ENCODE measurements around the gene NSUN2. TPM values are rescaled to one million over a fixed set of nuclear protein-coding genes. Genes with fewer than 3 reads are reported as not detected.

Gene NSUN2
- total RNA-seq (2021): 148 and 155 TPM in 2 replicates
- Bru-seq, nascent RNA: percentile 99 among the genes with signal in this experiment
- percentile 98 among the genes with signal in this experiment for BruChase-seq, experiment 1, labeled RNA remaining after a 2-hour chase
- percentile 98 among the genes with signal in this experiment for BruChase-seq, experiment 2, labeled RNA remaining after a 6-hour chase
- long read RNA-seq, transcript NSUN2-206 (18 exons, 2,619 nt): minor isoform, 8 of 262 reads
- long read RNA-seq, transcript NSUN2-201 (19 exons, 3,303 nt): major isoform, 192 of 262 reads
- long read RNA-seq, partial matches to known transcripts: 21 of 262 reads
- long read RNA-seq, other reads (novel, unspliced or antisense): 39 of 262 reads

GRCh38 chr5:6632888-6633468, at the start of gene NSUN2, which contains the start of gene SRD5A1:
TSS of gene NSUN2 (minus strand) at chr5:6633044. CDS start at chr5:6632979, 65 bp downstream.
TSS of gene SRD5A1 (plus strand) at chr5:6633440. CDS start at chr5:6633577, 137 bp downstream.
- Histone ChIP-seq H3K36me3 (ENCODE audit: low read depth) (peaks cover 37% of the 10 kb centered on the region), H2AFZ (peak within 1 kb of the TSS; percentile 99), H3K4me2 (peak within 1 kb of the TSS; percentile 76), H3K4me1 (replicated peaks; ENCODE audit: insufficient read depth) (peaks cover 22% of the 10 kb centered on the region), H3F3A (ENCODE audit: insufficient read depth, low read depth) (no peaks in the 10 kb centered on the region; the same call in 1 of the 2 replicates), H3K27me3 (ENCODE audit: insufficient read depth, low read depth) (no peaks in the 10 kb centered on the region), H3K9me3 (ENCODE audit: insufficient read depth, low read depth) (no peaks in the 10 kb centered on the region), H3K79me2 (ENCODE audit: low read depth) (peaks cover 83% of the 10 kb centered on the region), H3K4me3 (peak within 1 kb of the TSS; percentile 72), H4K20me1 (ENCODE audit: insufficient read depth) (peaks cover 48% of the 10 kb centered on the region), H3K9me2 (ENCODE audit: insufficient read depth) (no peaks in the 10 kb centered on the region), H3K27ac (peak within 1 kb of the TSS; percentile 83)
- DNase-seq: peak; percentile 79 to 99
- intact Hi-C loops (cut with micrococcal nuclease; ENCODE audit: unreplicated experiment): loop anchor here (1.0 to 10.0 kb wide), 7 partner anchors 79 to 1488 kb away; partner anchors contain the start of genes ADAMTS16, FASTKD3, ICE1 and MED10
- CTCF ChIA-PET: interaction anchor here (0.6 kb wide), 1 partner anchor 11 kb away, joined by 3 read pairs; no protein-coding TSS in a partner anchor
- no peak for TF ChIP-seq CTCF (conservative IDR thresholded peaks at IDR 0.05)
- no peak for TF ChIP-seq EZH2 (IDR thresholded peaks at IDR 0.05; ENCODE audit: low read depth)
- POLR2A ChIA-PET (ENCODE audit: unreplicated experiment): interaction anchor here (0.6 to 1.0 kb wide), 4 partner anchors 39 to 1236 kb away, joined by 3 to 9 read pairs (median 5); partner anchors contain the start of genes FASTKD3, MTRR and TENT4A
- BruUV-seq (replicated peaks): no TSS peak

- Histone ChIP-seq H3K36me3 (ENCODE audit: low read depth) (no peaks in the 10 kb centered on the region), H2AFZ (no peak overlapping the region), H3K27ac (no peak overlapping the region), H3F3A (ENCODE audit: insufficient read depth, low read depth) (no peaks in the 10 kb centered on the region), H4K20me1 (ENCODE audit: insufficient read depth) (no peaks in the 10 kb centered on the region; the same call in 1 of the 2 replicates), H3K9me2 (ENCODE audit: insufficient read depth) (no peaks in the 10 kb centered on the region), H3K79me2 (ENCODE audit: low read depth) (no peaks in the 10 kb centered on the region), H3K27me3 (ENCODE audit: insufficient read depth, low read depth) (peaks cover 43% of the 10 kb centered on the region), H3K4me3 (no peak overlapping the region), H3K9me3 (ENCODE audit: insufficient read depth, low read depth) (no peaks in the 10 kb centered on the region), H3K4me2 (no peak overlapping the region), H3K4me1 (replicated peaks; ENCODE audit: insufficient read depth) (no peaks in the 10 kb centered on the region)
- ChIA-PET CTCF (no interaction called here), POLR2A (ENCODE audit: unreplicated experiment) (no interaction called here)
- no peak for DNase-seq
- TF ChIP-seq EZH2 (IDR thresholded peaks at IDR 0.05; ENCODE audit: low read depth): no peak
- TF ChIP-seq CTCF (conservative IDR thresholded peaks at IDR 0.05): no peak
- BruUV-seq (replicated peaks): no TSS peak
- intact Hi-C loops (cut with micrococcal nuclease; ENCODE audit: unreplicated experiment): no loop called here
Measured at GRCh38 chr5:6682239-6682638, 49.4 kb upstream of the NSUN2 start.

- H2AFZ ChIP-seq: no peak overlapping the region
- no peaks in the 10 kb centered on the region for H3K4me1 ChIP-seq (replicated peaks; ENCODE audit: insufficient read depth)
- no peaks in the 10 kb centered on the region for H3F3A ChIP-seq (ENCODE audit: insufficient read depth, low read depth)
Measured at GRCh38 chr5:6681682-6682081, 48.8 kb upstream of the NSUN2 start.

More at GRCh38 chr5:6681682-6682081, 48.8 kb upstream of the NSUN2 start:
- Histone ChIP-seq H3K9me3 (ENCODE audit: insufficient read depth, low read depth) (no peaks in the 10 kb centered on the region), H3K27me3 (ENCODE audit: insufficient read depth, low read depth) (peaks cover 38% of the 10 kb centered on the region), H3K36me3 (ENCODE audit: low read depth) (no peaks in the 10 kb centered on the region), H3K27ac (no peak overlapping the region), H4K20me1 (ENCODE audit: insufficient read depth) (no peaks in the 10 kb centered on the region), H3K9me2 (ENCODE audit: insufficient read depth) (no peaks in the 10 kb centered on the region), H3K79me2 (ENCODE audit: low read depth) (no peaks in the 10 kb centered on the region), H3K4me2 (no peak overlapping the region), H3K4me3 (no peak overlapping the region)
- TF ChIP-seq CTCF (conservative IDR thresholded peaks at IDR 0.05) (no peak), EZH2 (IDR thresholded peaks at IDR 0.05; ENCODE audit: low read depth) (no peak)
- POLR2A ChIA-PET (ENCODE audit: unreplicated experiment): no interaction called here
- BruUV-seq (replicated peaks): no TSS peak
- no peak for DNase-seq
- intact Hi-C loops (cut with micrococcal nuclease; ENCODE audit: unreplicated experiment): no loop called here
- CTCF ChIA-PET: no interaction called here
